Renal pelvis (tissue), 4 donors: Measurements from ENCODE around the gene FOXP1. TPM values are rescaled to one million over a fixed set of nuclear protein-coding genes. Genes with fewer than 3 reads are reported as not detected.
A peak's percentile ranks its signal among the peaks of the same experiment; 100 is the strongest.

Source experiments
- DNase-seq: peaks from one replicate; pipeline ENCODE4 v3.0.0-alpha.2; 2013
- polyA plus RNA-seq, 3 donors: library from polyadenylated mRNA; unstranded; fragments of 120-200 nt; gene quantifications; one replicate each; pipeline ENCODE4 v1.2.1, GENCODE V29; 2013; ENCODE audit not compliant: insufficient read length in 3 of 3

The FOXP1 gene
- polyA plus RNA-seq, 3 donors: 33.6 to 43.2 (median 40.6) TPM

DNA sequence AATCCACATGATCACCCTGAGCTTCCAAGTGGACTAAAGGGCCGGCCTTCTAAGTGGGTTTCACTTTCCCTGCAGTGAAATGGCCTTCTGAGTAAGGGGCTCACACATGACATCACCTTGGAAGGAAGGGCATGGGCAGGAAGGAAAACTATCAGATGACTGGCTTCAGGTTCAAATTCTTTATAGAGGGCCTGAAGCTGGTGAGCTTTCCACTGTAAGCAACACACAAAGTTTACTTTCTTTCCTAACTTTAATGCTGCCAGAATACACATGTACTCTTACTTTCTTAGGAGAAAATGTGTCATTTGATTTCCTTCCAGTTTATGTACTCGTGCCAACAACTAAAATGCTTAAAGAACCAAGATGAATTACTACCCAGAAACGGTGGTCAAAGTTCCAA, 475.6 kb downstream of the FOXP1 start:
- DNase-seq: no peak

GRCh38 chr3:71104976-71105375, 478.6 kb downstream of the FOXP1 start:
- no peak for DNase-seq

GRCh38 chr3:71104556-71104955, 479.0 kb downstream of the FOXP1 start:
- no peak for DNase-seq

GRCh38 chr3:71104121-71104541, 479.4 kb downstream of the FOXP1 start:
- no peak for DNase-seq

DNA sequence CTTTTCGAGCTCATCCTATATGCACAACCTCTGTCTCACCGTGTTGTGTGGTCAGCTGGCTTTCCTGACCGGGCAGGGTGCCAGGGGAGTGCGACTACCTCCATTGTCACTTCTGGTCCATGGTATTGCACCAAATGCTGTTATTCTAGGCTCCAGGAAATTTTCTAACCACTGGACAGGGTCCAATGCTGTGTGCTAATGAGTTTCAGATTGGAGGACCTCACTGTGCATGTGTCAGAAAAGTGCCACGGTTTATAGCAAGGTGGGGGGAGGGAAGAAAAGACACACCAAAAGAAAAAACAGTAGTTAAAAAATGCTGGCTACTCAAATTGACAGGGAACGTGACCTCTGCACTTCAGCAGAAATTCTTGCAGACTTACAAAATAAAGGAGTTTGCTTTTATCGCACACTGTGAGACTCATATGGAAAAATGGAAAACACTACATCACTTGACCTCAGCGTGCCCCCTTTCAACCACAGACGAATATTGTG, 480.1 kb downstream of the FOXP1 start:
- DNase-seq: no peak

- peak; percentile 29 for DNase-seq
These were observed 481.2 kb downstream of the FOXP1 start for GRCh38 chr3:71102111-71102983.

DNA sequence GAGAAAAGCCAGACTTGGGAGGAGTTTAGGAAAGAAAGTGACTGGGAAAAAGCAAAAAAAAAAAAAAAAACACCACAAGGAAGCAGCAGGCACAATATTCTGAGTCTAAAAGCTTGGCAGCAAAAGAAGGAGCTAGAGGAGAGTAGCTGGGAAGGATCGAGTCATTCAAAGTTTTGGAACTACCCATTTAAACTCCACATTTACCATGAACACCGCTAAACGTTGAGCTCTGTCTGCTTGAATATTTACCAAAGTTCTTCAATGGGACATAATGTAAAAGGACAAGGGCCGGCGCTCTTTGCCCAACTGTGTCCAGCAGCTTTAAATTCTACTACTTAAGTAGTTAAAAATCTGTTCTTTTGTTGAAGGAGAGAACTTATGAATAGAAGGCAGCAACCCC, 481.9 kb downstream of the FOXP1 start:
- DNase-seq: no peak

- DNase-seq: no peak
These were observed 482.5 kb downstream of the FOXP1 start for GRCh38 chr3:71101014-71101413.

DNA sequence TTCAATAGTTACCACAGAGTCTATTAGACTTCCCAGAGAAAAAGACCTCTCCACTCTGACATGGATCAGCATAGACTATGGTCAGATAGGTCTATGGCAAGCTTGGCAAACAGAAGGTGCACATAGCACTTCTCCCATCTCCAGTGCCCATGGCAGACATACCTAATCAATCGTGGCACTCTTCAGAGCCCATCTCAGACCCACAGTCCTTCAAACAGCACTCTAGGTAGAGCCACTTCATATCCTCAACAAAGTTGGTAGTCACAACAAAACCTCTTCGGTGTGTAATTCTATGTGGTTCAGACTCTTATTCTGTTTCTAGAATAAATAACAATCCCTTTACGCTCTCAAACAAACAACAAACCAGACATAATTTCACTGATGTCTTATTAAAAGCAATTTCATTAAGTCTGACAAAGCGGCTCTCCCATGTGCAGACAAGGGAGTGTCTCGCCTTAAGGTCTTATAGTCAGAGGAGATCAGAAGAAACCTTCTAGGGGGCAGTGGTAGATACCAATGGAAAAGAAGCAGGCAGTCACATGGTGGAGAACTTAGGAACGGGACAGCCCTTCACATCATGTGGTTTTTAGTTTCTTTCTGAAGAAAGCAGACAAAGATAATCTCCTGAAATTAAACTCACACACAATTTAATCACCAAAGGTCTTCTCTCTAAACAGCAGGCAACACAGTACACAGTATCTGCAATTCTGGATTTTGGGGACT, 483.4 kb downstream of the FOXP1 start:
- DNase-seq: no peak

GRCh38 chr3:71097557-71097956, 486.0 kb downstream of the FOXP1 start:
- DNase-seq: no peak

DNA sequence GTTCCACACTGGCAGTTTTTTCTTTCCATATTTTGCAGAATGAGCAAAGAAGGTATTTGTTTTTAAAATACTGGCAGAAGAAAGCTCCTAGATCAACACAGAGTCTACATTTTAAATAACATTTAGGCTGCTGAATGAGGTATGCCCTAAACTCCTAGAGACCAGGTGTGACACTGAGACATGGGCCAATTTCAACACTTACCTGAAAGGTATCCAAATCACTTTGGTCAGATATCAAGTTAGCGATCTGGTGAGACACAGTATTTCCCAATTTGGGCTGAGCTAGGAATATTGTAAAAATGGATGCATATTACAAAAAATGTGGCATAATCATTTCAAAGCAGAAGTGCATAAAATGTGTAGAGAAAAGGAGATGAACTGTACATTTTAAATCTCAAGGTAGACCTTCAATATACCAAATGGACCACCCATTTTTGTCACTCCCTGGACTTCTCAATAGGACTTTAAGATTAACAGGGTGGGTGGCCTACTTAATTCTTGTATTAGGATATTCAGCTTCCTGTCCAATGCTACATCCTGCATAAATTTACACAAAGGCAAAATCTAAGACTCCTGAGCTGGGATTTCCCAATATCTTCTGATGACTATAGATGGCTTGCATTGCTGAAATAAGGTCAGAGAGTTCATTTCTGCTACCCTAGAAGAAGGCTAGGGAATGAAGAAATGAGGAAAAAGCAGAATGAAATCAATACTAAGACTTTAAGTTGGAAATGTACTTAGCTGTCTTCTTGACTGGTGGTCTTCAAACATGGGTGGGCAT, 487.8 kb downstream of the FOXP1 start:
- DNase-seq: no peak

- DNase-seq: no peak
These were observed 488.8 kb downstream of the FOXP1 start for GRCh38 chr3:71094658-71095209.

- no peak for DNase-seq
These were observed 490.9 kb downstream of the FOXP1 start for GRCh38 chr3:71092665-71093064.

- DNase-seq: no peak
These were observed 493.3 kb downstream of the FOXP1 start for GRCh38 chr3:71090207-71090606.

DNA sequence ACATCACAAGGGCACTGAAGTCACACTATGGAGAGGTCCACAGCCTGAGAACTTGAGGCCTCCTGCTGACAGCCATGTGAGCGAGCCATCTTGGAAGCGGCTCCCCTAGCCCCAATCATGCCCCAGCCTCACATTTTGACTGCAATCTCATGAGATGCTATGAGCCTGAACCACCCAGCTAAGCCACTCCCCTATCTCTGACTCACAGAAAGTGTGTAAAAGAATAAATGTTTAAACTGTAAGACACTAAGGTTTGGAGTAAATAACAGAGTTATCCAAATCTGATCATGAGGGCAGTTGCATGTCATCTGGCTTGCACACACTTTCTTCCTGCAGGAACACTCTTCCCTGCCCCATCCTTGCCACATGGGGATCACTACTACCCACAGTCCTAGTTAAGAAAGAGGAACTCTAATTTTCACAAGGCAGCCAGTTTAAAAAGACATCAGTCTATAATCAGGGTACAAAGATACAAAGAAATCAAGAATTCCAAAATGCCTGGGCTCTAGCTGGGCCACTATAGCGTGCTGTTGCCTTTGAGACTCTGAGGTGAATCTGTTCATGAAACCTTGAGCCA, 494.2 kb downstream of the FOXP1 start:
- no peak for DNase-seq

GRCh38 chr3:71088742-71089141, 494.8 kb downstream of the FOXP1 start:
- no peak for DNase-seq

GRCh38 chr3:71088019-71088708, 495.4 kb downstream of the FOXP1 start:
- no peak for DNase-seq

DNA sequence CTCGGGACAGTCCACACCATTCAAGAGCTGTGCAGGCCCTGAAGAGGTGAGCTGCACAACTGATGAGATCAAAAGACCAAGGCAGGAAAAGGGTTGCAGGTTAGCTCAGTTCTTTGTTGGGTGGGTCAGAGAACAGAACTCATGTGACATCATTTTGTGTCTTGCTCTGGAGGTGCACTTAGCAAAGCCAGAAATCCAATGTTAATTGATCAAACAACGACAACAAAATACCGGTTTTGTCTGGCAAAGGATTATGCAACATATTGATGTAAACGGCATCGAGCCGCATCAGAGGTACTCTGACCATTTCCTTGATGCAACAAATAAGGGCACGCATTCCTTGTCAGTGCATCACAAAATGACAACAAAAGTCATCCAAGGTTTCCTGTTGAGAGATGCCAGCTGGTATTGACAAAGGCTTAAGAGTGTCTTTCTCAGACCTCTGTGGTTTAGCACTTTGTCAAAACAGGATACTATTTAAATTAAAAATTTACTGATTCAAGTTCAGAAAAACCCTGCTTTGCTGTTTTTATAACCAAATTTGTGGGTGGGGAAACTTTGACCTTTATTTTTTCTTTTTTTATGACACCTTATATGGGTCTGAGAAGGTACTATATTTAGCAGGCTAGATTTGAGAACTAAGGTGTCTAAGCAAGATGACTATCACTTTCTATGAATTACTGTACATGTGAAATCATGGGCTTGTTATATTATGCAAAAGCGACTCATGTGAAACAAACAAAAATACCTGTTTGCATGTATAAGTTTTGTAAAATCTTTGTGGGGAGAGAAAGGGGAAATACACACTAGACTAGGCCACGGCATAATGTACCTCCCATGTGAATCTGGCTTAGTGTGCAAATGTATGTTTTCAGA, 496.1 kb downstream of the FOXP1 start:
- no peak for DNase-seq

DNA sequence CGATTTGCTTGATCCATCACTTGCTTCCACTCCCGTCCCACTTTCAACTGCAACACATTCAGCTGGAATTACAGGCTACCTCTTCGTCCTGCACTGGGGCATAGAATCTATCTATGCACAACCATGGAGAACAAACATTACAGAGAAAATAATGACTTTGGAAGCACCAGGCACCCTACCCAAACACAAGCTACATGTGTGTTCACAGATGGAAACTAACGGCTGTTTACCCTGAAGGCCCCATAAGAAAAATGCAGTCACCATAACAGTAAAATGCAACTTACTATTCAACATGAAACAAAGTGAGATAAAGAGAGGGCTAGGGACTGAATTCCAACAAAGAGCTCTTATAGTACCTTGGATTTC, 496.8 kb downstream of the FOXP1 start:
- DNase-seq: no peak

DNA sequence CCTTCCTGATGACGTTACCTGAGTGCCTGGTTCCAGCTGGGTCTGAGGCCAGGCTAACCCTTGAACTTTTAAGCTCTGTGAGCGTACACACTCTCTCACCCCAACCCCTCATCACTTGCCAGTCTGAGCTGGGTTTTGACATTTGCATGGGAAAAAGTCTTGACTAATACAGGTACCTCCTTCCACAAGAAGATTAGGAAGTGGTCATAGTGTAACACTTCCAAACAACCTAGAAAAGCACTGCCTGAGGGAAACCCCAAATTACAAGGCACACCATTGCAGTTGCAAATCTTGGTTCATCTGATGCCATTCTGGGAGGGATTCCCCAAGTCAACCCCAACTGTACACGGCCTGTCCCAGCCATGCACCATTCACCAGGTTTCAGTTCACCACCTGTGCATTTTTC, 499.8 kb downstream of the FOXP1 start:
- no peak for DNase-seq
